Type B pancreatic cell (in vitro differentiated cells): Measurements from ENCODE around the gene KCNC1. TPM values are rescaled to one million over a fixed set of nuclear protein-coding genes. Genes with fewer than 3 reads are reported as not detected.

Source experiments
- DNase-seq: peaks from one replicate; pipeline ENCODE4 v3.0.0; 2021; ENCODE audit warnings: mixed read lengths; ENCODE audit not compliant: unreplicated experiment; ENCODE audit errors: extremely low spot score
- H3K27ac Mint-ChIP-seq: 2 replicates; pipeline ENCODE4 v1.8.0; 2021; ENCODE audit warnings: mild to moderate bottlenecking, mixed read lengths
- H3K27me3 Mint-ChIP-seq: 2 replicates; pipeline ENCODE4 v1.8.0; 2021; ENCODE audit warnings: mixed read lengths
- H3K36me3 Mint-ChIP-seq: 2 replicates; pipeline ENCODE4 v1.8.0; 2021; ENCODE audit warnings: mixed read lengths
- H3K4me1 Mint-ChIP-seq: one replicate; pipeline ENCODE4 v1.8.0; 2021; ENCODE audit warnings: mixed read lengths; ENCODE audit not compliant: unreplicated experiment
- H3K4me3 Mint-ChIP-seq: 2 replicates; pipeline ENCODE4 v1.8.0; 2021; ENCODE audit warnings: mild to moderate bottlenecking, mixed read lengths
- H3K9me3 Mint-ChIP-seq: 2 replicates; pipeline ENCODE4 v1.8.0; 2021; ENCODE audit warnings: mixed read lengths
- CTCF ChIP-seq: fragments of 200-600 bp; sonication (generic); conservative IDR thresholded peaks from 2 replicates; pipeline ENCODE4 v1.5.0; 2021; ENCODE audit warnings: antibody characterized with exemption, mild to moderate bottlenecking
- total RNA-seq: library from RNA; stranded (reverse); gene quantifications from 2 replicates; pipeline ENCODE4 v1.2.1, GENCODE V29; 2021; ENCODE audit warnings: low replicate concordance

Gene KCNC1
- total RNA-seq, 1 donor from 2014 or later = 2.8 TPM

GRCh38 chr11:17718015-17718414, 16.6 kb upstream of the KCNC1 start:
- H3K4me3 Mint-ChIP-seq = no peak overlapping the region
- no peaks in the 10 kb centered on the region for H3K9me3 Mint-ChIP-seq
- DNase-seq = no peak
- H3K4me1 Mint-ChIP-seq = no peaks in the 10 kb centered on the region
- H3K27ac Mint-ChIP-seq = no peak overlapping the region
- H3K36me3 Mint-ChIP-seq = no peaks in the 10 kb centered on the region
- TF ChIP-seq CTCF = no peak
- H3K27me3 Mint-ChIP-seq = peaks cover 39% of the 10 kb centered on the region

- Mint-ChIP-seq H3K4me3 (no peak overlapping the region), H3K27me3 (peaks cover 39% of the 10 kb centered on the region), H3K4me1 (no peaks in the 10 kb centered on the region), H3K36me3 (no peaks in the 10 kb centered on the region), H3K9me3 (no peaks in the 10 kb centered on the region), H3K27ac (no peak overlapping the region)
- TF ChIP-seq CTCF = no peak
- no peak for DNase-seq
Measured at GRCh38 chr11:17718510-17718962, 16.0 kb upstream of the KCNC1 start.

- TF ChIP-seq CTCF = no peak
- Mint-ChIP-seq H3K9me3 (no peaks in the 10 kb centered on the region), H3K36me3 (no peaks in the 10 kb centered on the region), H3K4me1 (no peaks in the 10 kb centered on the region), H3K27ac (no peak within 1 kb of the TSS), H3K4me3 (peak within 1 kb of the TSS; percentile 53), H3K27me3 (peaks cover 40% of the 10 kb centered on the region)
- DNase-seq = no peak
Measured at GRCh38 chr11:17719028-17719937, 15.3 kb upstream of the KCNC1 start, which contains the start of gene MYOD1. MYOD1 (plus strand) TSS chr11:17719571; CDS start chr11:17719783, 212 bp downstream.

- Mint-ChIP-seq H3K27me3 (peaks cover 49% of the 10 kb centered on the region), H3K9me3 (no peaks in the 10 kb centered on the region), H3K4me1 (no peaks in the 10 kb centered on the region), H3K36me3 (no peaks in the 10 kb centered on the region), H3K27ac (no peak overlapping the region), H3K4me3 (peak overlapping the region; percentile 22)
- TF ChIP-seq CTCF = peak; percentile 56
- no peak for DNase-seq
Measured at GRCh38 chr11:17719938-17720795, 14.4 kb upstream of the KCNC1 start.

GRCh38 chr11:17720796-17721171, 13.8 kb upstream of the KCNC1 start:
- Mint-ChIP-seq H3K4me3 (peak overlapping the region; percentile 37), H3K36me3 (no peaks in the 10 kb centered on the region), H3K4me1 (no peaks in the 10 kb centered on the region), H3K27ac (no peak overlapping the region), H3K9me3 (no peaks in the 10 kb centered on the region), H3K27me3 (peaks cover 54% of the 10 kb centered on the region)
- no peak for DNase-seq
- TF ChIP-seq CTCF = no peak
